ENCODE results near the gene RHOA.
"Not testable (repeated sequence)": the region's sequence is repeated elsewhere in the genome, so short reads cannot be mapped to it uniquely, and the experiment has no call there.

RHOA gene

GRCh38 chr3:49401766-49402165, 10.0 kb downstream of the RHOA start:
- Histone ChIP-seq H3K36me3 (ENCODE audit: control insufficient read depth, insufficient read depth, low read length) (peaks cover 1% of the 10 kb centered on the region), H3K27me3 (replicated peaks; ENCODE audit: control insufficient read depth, insufficient read depth, low read length) (no peaks in the 10 kb centered on the region)

GRCh38 chr3:49399461-49399860, 12.3 kb downstream of the RHOA start:
- DNase-seq (ENCODE audit: extremely low read depth, insufficient read length), result no peak
- TF ChIP-seq CTCF (IDR thresholded peaks at IDR 0.05; ENCODE audit: insufficient read depth, low read length, poor library complexity, severe bottlenecking), result no peak
- Histone ChIP-seq H3K27me3 (replicated peaks; ENCODE audit: control insufficient read depth, insufficient read depth, low read length) (no peaks in the 10 kb centered on the region), H3K36me3 (ENCODE audit: control insufficient read depth, insufficient read depth, low read length) (peaks cover 1% of the 10 kb centered on the region), H3K4me3 (replicated peaks; ENCODE audit: low read depth, low read length) (no peak overlapping the region)

More at GRCh38 chr3:49401766-49402165, 10.0 kb downstream of the RHOA start:
- no peak overlapping the region for H3K4me3 ChIP-seq (replicated peaks; ENCODE audit: low read depth, low read length)
- DNase-seq (ENCODE audit: extremely low read depth, insufficient read length), result no peak
- no peak for TF ChIP-seq CTCF (IDR thresholded peaks at IDR 0.05; ENCODE audit: insufficient read depth, low read length, poor library complexity, severe bottlenecking)

GRCh38 chr3:49397470-49397869, 14.3 kb downstream of the RHOA start:
- Histone ChIP-seq H3K4me3 (replicated peaks; ENCODE audit: low read depth, low read length) (no peak overlapping the region), H3K36me3 (ENCODE audit: control insufficient read depth, insufficient read depth, low read length) (no peaks in the 10 kb centered on the region; the same call in none of the 2 replicates), H3K27me3 (replicated peaks; ENCODE audit: control insufficient read depth, insufficient read depth, low read length) (no peaks in the 10 kb centered on the region)
- no peak for TF ChIP-seq CTCF (IDR thresholded peaks at IDR 0.05; ENCODE audit: insufficient read depth, low read length, poor library complexity, severe bottlenecking)
- no peak for DNase-seq (ENCODE audit: extremely low read depth, insufficient read length)

- DNase-seq (ENCODE audit: extremely low read depth, insufficient read length); H3K27me3 ChIP-seq (replicated peaks; ENCODE audit: control insufficient read depth, insufficient read depth, low read length); H3K36me3 ChIP-seq (ENCODE audit: control insufficient read depth, insufficient read depth, low read length); H3K4me3 ChIP-seq (replicated peaks; ENCODE audit: low read depth, low read length): not testable (repeated sequence)
Measured at GRCh38 chr3:49391310-49391709, 20.5 kb downstream of the RHOA start.

- Histone ChIP-seq H3K36me3 (ENCODE audit: control insufficient read depth, insufficient read depth, low read length) (peaks cover 1% of the 10 kb centered on the region), H3K4me3 (replicated peaks; ENCODE audit: low read depth, low read length) (no peak overlapping the region), H3K27me3 (replicated peaks; ENCODE audit: control insufficient read depth, insufficient read depth, low read length) (no peaks in the 10 kb centered on the region)
- DNase-seq (ENCODE audit: extremely low read depth, insufficient read length), result no peak
- TF ChIP-seq CTCF (IDR thresholded peaks at IDR 0.05; ENCODE audit: insufficient read depth, low read length, poor library complexity, severe bottlenecking), result no peak
Measured at GRCh38 chr3:49389297-49389696, 22.5 kb downstream of the RHOA start.

- DNase-seq (ENCODE audit: extremely low read depth, insufficient read length), result no peak
- Histone ChIP-seq H3K27me3 (replicated peaks; ENCODE audit: control insufficient read depth, insufficient read depth, low read length) (no peaks in the 10 kb centered on the region), H3K4me3 (replicated peaks; ENCODE audit: low read depth, low read length) (no peak overlapping the region), H3K36me3 (ENCODE audit: control insufficient read depth, insufficient read depth, low read length) (peaks cover 1% of the 10 kb centered on the region)
- TF ChIP-seq CTCF (IDR thresholded peaks at IDR 0.05; ENCODE audit: insufficient read depth, low read length, poor library complexity, severe bottlenecking), result no peak
Measured at GRCh38 chr3:49388289-49388820, 23.4 kb downstream of the RHOA start.

Measured in GM06990 (cell line).